GM12864 (cell line): ENCODE measurements around the gene KIT.

Experiments
- DNase-seq: peaks from one replicate; pipeline ENCODE4 v3.0.0-alpha.2; 2011; ENCODE audit warnings: low read depth
- H3K4me3 ChIP-seq: 2 replicates; pipeline ENCODE4 v1.5.1; 2011; ENCODE audit warnings: mild to moderate bottlenecking, low read depth, low read length, control low read depth
- TF ChIP-seq, protein P1 (sequence below): IDR thresholded peaks from 2 replicates; pipeline ENCODE4 v1.5.1; 2011; ENCODE audit warnings: low read depth, mild to moderate bottlenecking, moderate library complexity, low read length, control low read depth, inconsistent platforms; ENCODE audit errors: missing control alignments

KIT gene

GRCh38 chr4:54728368-54728767, 70.6 kb downstream of the KIT start:
- no peak overlapping the region for H3K4me3 ChIP-seq
- TF ChIP-seq, protein P1, sequence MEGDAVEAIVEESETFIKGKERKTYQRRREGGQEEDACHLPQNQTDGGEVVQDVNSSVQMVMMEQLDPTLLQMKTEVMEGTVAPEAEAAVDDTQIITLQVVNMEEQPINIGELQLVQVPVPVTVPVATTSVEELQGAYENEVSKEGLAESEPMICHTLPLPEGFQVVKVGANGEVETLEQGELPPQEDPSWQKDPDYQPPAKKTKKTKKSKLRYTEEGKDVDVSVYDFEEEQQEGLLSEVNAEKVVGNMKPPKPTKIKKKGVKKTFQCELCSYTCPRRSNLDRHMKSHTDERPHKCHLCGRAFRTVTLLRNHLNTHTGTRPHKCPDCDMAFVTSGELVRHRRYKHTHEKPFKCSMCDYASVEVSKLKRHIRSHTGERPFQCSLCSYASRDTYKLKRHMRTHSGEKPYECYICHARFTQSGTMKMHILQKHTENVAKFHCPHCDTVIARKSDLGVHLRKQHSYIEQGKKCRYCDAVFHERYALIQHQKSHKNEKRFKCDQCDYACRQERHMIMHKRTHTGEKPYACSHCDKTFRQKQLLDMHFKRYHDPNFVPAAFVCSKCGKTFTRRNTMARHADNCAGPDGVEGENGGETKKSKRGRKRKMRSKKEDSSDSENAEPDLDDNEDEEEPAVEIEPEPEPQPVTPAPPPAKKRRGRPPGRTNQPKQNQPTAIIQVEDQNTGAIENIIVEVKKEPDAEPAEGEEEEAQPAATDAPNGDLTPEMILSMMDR: no peak
- DNase-seq: no peak

DNA sequence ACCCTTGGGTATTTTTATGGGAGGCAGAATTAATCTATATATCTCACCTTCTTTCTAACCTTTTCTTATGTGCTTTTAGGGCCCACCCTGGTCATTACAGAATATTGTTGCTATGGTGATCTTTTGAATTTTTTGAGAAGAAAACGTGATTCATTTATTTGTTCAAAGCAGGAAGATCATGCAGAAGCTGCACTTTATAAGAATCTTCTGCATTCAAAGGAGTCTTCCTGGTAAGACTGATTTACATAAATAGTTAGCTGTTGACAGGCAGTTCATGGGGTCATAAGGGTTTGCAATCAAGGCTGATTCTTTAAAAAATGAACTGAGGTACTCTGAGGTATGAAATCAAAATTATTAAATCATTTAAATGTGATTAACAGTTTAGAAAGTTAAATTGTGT, 71.5 kb downstream of the KIT start:
- DNase-seq: no peak

DNA sequence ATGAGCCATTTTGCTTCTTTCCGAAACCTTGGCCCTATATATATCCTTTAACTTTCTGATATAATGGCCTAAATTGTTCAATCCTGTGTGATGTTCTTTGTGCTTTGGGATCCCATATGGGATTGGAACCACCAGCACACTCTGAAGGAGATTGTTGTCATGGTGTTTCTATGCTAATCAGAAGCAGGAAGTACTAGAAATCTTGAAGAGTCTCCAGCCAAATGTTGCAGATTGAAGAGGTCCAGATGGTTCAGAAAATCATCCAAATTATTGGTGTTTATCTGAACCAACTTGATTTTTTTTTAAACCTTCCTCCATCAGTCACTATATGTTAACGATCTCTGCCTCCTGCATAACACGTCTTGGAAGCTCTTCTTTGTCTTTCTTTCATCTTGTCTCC, 72.8 kb downstream of the KIT start:
- no peak for DNase-seq
- TF ChIP-seq, protein P1: no peak
- no peak overlapping the region for H3K4me3 ChIP-seq

More for the DNA sequence above, 71.5 kb downstream of the KIT start:
- no peak overlapping the region for H3K4me3 ChIP-seq
- TF ChIP-seq, protein P1: no peak

DNA sequence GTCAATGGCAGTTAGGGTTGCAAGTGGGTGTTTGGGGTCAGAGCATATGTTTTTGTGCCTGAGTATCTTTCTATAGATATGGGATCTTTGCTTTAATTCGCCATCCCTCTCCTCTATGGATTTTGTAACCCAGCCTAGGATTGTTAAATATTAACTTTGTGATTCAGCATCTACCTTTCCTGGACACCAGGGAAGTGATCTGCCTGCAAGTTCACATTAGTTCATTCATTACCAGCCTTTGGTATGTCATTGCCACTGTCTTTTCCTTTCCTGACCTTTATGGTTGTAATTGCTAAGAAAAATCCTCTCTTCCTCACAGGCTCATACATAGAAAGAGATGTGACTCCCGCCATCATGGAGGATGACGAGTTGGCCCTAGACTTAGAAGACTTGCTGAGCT, 73.8 kb downstream of the KIT start:
- no peak overlapping the region for H3K4me3 ChIP-seq
- TF ChIP-seq, protein P1: no peak
- no peak for DNase-seq

DNA sequence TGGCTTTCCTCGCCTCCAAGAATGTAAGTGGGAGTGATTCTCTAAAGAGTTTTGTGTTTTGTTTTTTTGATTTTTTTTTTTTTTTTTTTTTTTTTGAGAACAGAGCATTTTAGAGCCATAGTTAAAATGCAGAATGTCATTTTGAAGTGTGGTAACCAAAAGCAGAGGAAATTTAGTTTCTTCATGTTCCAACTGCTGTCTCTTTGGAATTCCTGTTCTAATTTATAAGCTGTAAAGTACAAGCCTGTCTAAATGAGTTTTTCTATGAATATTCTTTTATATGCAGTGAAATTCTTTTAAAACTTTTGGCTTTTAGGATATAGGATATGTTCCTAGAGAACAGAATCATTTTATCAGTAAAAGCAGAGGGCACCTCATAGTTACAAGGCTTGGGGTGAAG, 74.2 kb downstream of the KIT start:
- TF ChIP-seq, protein P1: no peak
- DNase-seq: no peak
- H3K4me3 ChIP-seq: no peak overlapping the region

DNA sequence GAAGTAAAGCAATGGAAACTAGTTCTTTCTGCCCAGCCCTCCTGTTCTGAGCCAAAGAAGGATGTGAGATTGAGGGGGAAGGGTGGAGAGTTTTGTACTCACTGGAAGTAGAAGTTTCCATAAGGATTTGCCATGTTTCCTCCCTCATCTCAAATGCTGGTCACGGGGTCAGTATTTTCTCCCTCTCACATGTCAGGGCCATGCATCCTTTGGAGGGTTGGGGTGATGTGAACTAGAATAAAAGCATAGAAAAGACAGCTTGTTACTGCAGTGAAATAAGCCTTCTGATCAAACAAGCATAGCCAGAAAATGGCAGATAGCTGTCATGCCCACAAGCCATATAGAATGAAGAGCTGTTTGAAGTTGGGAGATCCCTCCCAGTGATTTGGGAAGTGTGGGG, 79.7 kb downstream of the KIT start:
- TF ChIP-seq, protein P1: no peak
- DNase-seq: no peak
- no peak overlapping the region for H3K4me3 ChIP-seq

DNA sequence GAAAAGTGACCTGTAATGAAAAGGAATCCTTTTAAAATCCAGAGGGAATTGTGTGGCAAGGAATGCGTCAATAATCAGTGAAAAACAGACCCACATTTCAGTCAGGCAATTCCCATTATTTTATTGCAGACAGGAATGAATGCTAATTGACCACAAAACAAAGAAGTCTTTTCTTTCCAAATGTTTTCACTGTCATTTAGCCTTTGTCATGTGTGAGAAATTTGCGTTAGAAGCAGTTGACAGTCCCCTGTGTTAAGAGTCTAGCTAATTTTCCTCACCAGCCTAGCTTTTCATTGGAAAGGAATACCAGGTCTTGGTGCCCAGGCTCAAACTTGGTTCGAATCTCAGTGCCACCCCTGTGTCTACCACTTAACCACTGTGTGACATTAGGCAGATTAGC, 83.4 kb downstream of the KIT start:
- no peak overlapping the region for H3K4me3 ChIP-seq
- no peak for DNase-seq
- TF ChIP-seq, protein P1: no peak
